HG03432 (cell line): Measurements from ENCODE around the gene ELP2.

Experiments
- ATAC-seq: cut with Tn5 transposase; IDR thresholded peaks from one replicate; pipeline ENCODE4 v1.9.1; 2021; ENCODE audit warnings: mild to moderate bottlenecking, moderate library complexity; ENCODE audit not compliant: unreplicated experiment

ELP2 gene

DNA sequence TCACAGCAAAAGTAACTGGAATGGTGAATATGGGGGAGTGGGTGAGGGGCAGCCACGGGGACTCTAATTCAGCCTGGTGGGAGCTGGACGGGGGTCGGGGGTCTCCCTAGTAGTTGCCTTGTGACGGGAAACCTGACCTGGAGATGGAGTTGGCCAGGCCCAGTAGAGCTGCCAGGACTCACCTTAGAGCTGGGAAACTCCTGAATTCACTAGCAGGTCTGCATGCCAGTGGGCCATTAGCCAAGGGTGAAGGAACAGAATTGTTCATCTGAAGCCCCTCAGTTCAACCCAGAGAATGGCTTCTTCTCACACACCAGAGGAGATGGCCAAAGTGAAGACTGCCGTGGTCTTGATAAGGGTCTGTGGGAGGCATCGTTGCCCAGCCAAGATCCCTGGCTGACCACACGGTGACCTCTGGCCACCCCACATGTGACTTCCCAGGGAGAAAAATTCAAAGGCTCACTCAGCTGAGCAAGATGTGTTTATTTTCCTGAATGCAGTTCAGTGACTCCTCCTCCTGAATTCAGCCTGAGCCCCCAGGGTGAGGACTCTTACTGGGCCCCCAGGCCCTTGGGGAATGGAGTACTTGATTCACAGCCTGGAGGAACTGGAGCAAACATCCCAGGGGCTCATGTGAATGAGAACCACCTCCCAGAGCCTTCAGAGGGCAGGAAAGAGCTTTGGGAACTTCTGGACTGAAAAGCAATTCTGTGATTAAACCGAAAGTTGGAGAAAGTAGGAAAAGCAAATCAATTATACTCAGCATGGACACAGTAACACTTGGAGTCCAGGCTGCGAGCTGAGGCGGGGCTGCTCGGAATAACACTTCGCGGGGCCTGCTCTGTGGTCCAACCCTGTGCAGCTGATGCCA, 82.8 kb downstream of the ELP2 start:
- ATAC-seq: no peak

GRCh38 chr18:36214811-36215210, 85.1 kb downstream of the ELP2 start:
- no peak for ATAC-seq

GRCh38 chr18:36215577-36215976, 85.9 kb downstream of the ELP2 start:
- no peak for ATAC-seq

- no peak for ATAC-seq
These were observed 87.6 kb downstream of the ELP2 start for GRCh38 chr18:36217348-36217747.

GRCh38 chr18:36229188-36229587, 99.5 kb downstream of the ELP2 start:
- no peak for ATAC-seq
